ENCODE measurements around the gene SF3B4.
"Not testable (repeated sequence)": the region's sequence is repeated elsewhere in the genome, so short reads cannot be mapped to it uniquely, and the experiment has no call there.

DNA sequence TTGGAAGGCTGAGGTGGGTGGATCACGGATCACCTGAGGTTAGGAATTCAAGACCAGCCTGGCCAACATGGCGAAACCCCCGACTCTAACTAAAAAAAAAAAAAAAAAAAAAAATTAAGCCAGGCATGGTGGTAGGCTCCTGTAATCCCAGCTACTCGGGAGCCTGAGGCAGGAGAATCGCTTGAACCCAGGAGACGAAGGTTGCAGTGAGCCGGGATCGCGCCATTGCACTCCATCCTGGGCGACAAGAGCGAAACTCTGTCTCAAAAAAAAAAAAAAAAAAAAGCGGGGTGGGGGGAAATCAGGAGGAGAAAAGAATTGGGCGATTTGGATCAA is 11.0 kb upstream of the SF3B4 start:
- TF ChIP-seq FOXA1 (IDR thresholded peaks at IDR 0.05), result not testable (repeated sequence)
- TF ChIP-seq, protein P1, sequence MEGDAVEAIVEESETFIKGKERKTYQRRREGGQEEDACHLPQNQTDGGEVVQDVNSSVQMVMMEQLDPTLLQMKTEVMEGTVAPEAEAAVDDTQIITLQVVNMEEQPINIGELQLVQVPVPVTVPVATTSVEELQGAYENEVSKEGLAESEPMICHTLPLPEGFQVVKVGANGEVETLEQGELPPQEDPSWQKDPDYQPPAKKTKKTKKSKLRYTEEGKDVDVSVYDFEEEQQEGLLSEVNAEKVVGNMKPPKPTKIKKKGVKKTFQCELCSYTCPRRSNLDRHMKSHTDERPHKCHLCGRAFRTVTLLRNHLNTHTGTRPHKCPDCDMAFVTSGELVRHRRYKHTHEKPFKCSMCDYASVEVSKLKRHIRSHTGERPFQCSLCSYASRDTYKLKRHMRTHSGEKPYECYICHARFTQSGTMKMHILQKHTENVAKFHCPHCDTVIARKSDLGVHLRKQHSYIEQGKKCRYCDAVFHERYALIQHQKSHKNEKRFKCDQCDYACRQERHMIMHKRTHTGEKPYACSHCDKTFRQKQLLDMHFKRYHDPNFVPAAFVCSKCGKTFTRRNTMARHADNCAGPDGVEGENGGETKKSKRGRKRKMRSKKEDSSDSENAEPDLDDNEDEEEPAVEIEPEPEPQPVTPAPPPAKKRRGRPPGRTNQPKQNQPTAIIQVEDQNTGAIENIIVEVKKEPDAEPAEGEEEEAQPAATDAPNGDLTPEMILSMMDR (IDR thresholded peaks at IDR 0.05; ENCODE audit: low read depth, low read length, missing input control), result not testable (repeated sequence)

Data from liver (tissue), 2 donors.